Measurements from ENCODE around the gene MNAT1. TPM values are rescaled to one million over a fixed set of nuclear protein-coding genes. Genes with fewer than 3 reads are reported as not detected.
A peak's percentile ranks its signal among the peaks of the same experiment; 100 is the strongest.

MNAT1 gene
- total RNA-seq, 1 experiment from 2014 or later: 44.6 TPM

- H3K4me1 Mint-ChIP-seq (ENCODE audit: low read depth, unreplicated experiment): peaks cover 9% of the 10 kb centered on the region
- no peak overlapping the region for H3K4me3 Mint-ChIP-seq (ENCODE audit: low read depth, unreplicated experiment)
- no peaks in the 10 kb centered on the region for H3K27me3 Mint-ChIP-seq (ENCODE audit: unreplicated experiment)
- BruUV-seq (replicated peaks): no TSS peak
- H3K27ac Mint-ChIP-seq (ENCODE audit: unreplicated experiment): no peak overlapping the region
- TF ChIP-seq CTCF (IDR thresholded peaks at IDR 0.05; ENCODE audit: unreplicated experiment): no peak
- CTCF ChIA-PET: no interaction called here
- peaks cover 11% of the 10 kb centered on the region for H3K36me3 Mint-ChIP-seq (ENCODE audit: insufficient read depth, unreplicated experiment)
- H3K9me3 Mint-ChIP-seq (ENCODE audit: low read depth, unreplicated experiment): no peaks in the 10 kb centered on the region
- intact Hi-C loops (cut with micrococcal nuclease; ENCODE audit: unreplicated experiment): no loop called here
- DNase-seq: no peak
These were observed 241.0 kb downstream of the MNAT1 start for GRCh38 chr14:60975551-60975950.

GRCh38 chr14:60977847-60978246, 243.3 kb downstream of the MNAT1 start:
- intact Hi-C loops (cut with micrococcal nuclease; ENCODE audit: unreplicated experiment): no loop called here
- Mint-ChIP-seq H3K27me3 (ENCODE audit: unreplicated experiment) (no peaks in the 10 kb centered on the region), H3K4me3 (ENCODE audit: low read depth, unreplicated experiment) (no peak overlapping the region), H3K4me1 (ENCODE audit: low read depth, unreplicated experiment) (peaks cover 9% of the 10 kb centered on the region), H3K27ac (ENCODE audit: unreplicated experiment) (no peak overlapping the region), H3K36me3 (ENCODE audit: insufficient read depth, unreplicated experiment) (peaks cover 5% of the 10 kb centered on the region), H3K9me3 (ENCODE audit: low read depth, unreplicated experiment) (no peaks in the 10 kb centered on the region)
- no TSS peak for BruUV-seq (replicated peaks)
- TF ChIP-seq CTCF (IDR thresholded peaks at IDR 0.05; ENCODE audit: unreplicated experiment): no peak
- DNase-seq: no peak
- CTCF ChIA-PET: no interaction called here

- H3K9me3 Mint-ChIP-seq (ENCODE audit: low read depth, unreplicated experiment): no peaks in the 10 kb centered on the region
- DNase-seq: peak; percentile 92
- H3K27me3 Mint-ChIP-seq (ENCODE audit: unreplicated experiment): no peaks in the 10 kb centered on the region
- no TSS peak for BruUV-seq (replicated peaks)
- CTCF ChIA-PET: interaction anchor here (0.8 to 1.4 kb wide), 3 partner anchors 13 to 272 kb away, joined by 3 to 4 read pairs (median 3); no protein-coding TSS in a partner anchor
- peaks cover 9% of the 10 kb centered on the region for H3K4me1 Mint-ChIP-seq (ENCODE audit: low read depth, unreplicated experiment)
- H3K4me3 Mint-ChIP-seq (ENCODE audit: low read depth, unreplicated experiment): no peak within 1 kb of the TSS
- intact Hi-C loops (cut with micrococcal nuclease; ENCODE audit: unreplicated experiment): loop anchor here (5.0 kb wide), 3 partner anchors 196 to 334 kb away; partner anchors contain the start of gene SIX1
- H3K36me3 Mint-ChIP-seq (ENCODE audit: insufficient read depth, unreplicated experiment): peaks cover 5% of the 10 kb centered on the region
- no peak within 1 kb of the TSS for H3K27ac Mint-ChIP-seq (ENCODE audit: unreplicated experiment)
- no peak for TF ChIP-seq CTCF (IDR thresholded peaks at IDR 0.05; ENCODE audit: unreplicated experiment)
These were observed 246.5 kb downstream of the MNAT1 start, which contains the start of the genes SLC38A6 and TRMT5 for GRCh38 chr14:60980811-60981632. TSS of gene SLC38A6 (plus strand) at chr14:60981245. CDS start at chr14:60981278, 33 bp downstream. TSS of gene TRMT5 (minus strand) at chr14:60981079. CDS start at chr14:60980973, 106 bp downstream.

- no peaks in the 10 kb centered on the region for H3K9me3 Mint-ChIP-seq (ENCODE audit: low read depth, unreplicated experiment)
- intact Hi-C loops (cut with micrococcal nuclease; ENCODE audit: unreplicated experiment): loop anchor here (5.0 kb wide), 3 partner anchors 195 to 335 kb away; partner anchors contain the start of gene SIX1
These were observed 247.3 kb downstream of the MNAT1 start for GRCh38 chr14:60981633-60982455.

More at GRCh38 chr14:60981633-60982455, 247.3 kb downstream of the MNAT1 start:
- no peak for DNase-seq
- Mint-ChIP-seq H3K27me3 (ENCODE audit: unreplicated experiment) (no peaks in the 10 kb centered on the region), H3K4me3 (ENCODE audit: low read depth, unreplicated experiment) (no peak overlapping the region), H3K27ac (ENCODE audit: unreplicated experiment) (no peak overlapping the region), H3K4me1 (ENCODE audit: low read depth, unreplicated experiment) (peaks cover 9% of the 10 kb centered on the region), H3K36me3 (ENCODE audit: insufficient read depth, unreplicated experiment) (peaks cover 5% of the 10 kb centered on the region)
- BruUV-seq (replicated peaks): TSS peak; percentile 38
- TF ChIP-seq CTCF (IDR thresholded peaks at IDR 0.05; ENCODE audit: unreplicated experiment): no peak
- CTCF ChIA-PET: interaction anchor here (1.0 to 1.4 kb wide), 2 partner anchors 14 to 272 kb away, joined by 3 to 4 read pairs; no protein-coding TSS in a partner anchor
